ENCODE measurements around the gene LGALS9C.
"Not testable (repeated sequence)": the region's sequence is repeated elsewhere in the genome, so short reads cannot be mapped to it uniquely, and the experiment has no call there.

The LGALS9C gene

GRCh38 chr17:18542234-18542633 lies 65.6 kb downstream of the LGALS9C start:
- not testable (repeated sequence) for DNase-seq

DNA sequence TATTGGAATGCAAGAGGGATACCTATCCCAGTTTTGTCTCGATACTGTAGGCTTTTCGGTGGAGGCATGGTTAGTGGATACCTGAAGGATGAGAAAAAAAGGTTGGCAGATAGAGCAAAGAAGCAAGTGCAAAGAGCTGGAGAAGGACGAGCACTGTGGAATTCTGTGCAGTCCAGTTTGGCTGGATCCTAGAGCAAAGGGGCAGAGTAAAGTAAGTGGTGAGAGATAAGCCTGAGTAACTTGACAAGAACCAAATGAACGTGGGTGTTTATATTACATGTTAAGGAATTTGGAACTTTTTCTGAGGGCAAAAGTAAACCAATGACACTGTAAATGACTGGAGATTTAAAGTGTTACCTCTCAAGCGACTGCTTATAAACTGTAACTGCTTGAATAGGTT lies 66.3 kb downstream of the LGALS9C start:
- not testable (repeated sequence) for DNase-seq
